A549 (cell line): ENCODE results near the gene RFTN2. TPM values are rescaled to one million over a fixed set of nuclear protein-coding genes. Genes with fewer than 3 reads are reported as not detected.

Source experiments
- ATAC-seq, 2 experiments: fragments of 200-7000 bp in 1 of 2; fragments of >200 bp in 1 of 2; cut with Nextera tagmentation in 1 of 2; cut with Tn5 transposase in 1 of 2; 3 replicates each; pipeline versions ENCODE4 v1.8.0 to v1.9.1; 2018 to 2020; ENCODE audit warnings: mild to moderate bottlenecking in 1 of 2, moderate library complexity in 1 of 2
- CTCF ChIA-PET: fragments of 300-600 bp; sonication (Branson Sonifier 250); formaldehyde crosslinking; extraction: SDS; loops from one replicate; lab custom pipeline; 2021; ENCODE audit warnings: antibody characterized with exemption, inconsistent platforms; lab: Yijun Ruan, JAX
- POLR2A ChIA-PET: fragments of 350-600 bp; formaldehyde crosslinking; extraction: SDS; loops from one replicate; lab custom pipeline; 2021; ENCODE audit warnings: antibody characterized with exemption, inconsistent platforms; lab: Yijun Ruan, JAX
- DNase-seq, 2 experiments: peaks; one replicate each; pipeline versions ENCODE4 v3.0.0 to v3.0.0-alpha.2; 2011 to 2016; ENCODE audit warnings: low read depth in 1 of 2, low spot score in 1 of 2
- FAIRE-seq: peaks from 2 replicates; lab custom pipeline; 2011; peaks lifted over from hg19 to GRCh38; lab: Jason Lieb, UNC
- H3K27ac ChIP-seq, 2 experiments: fragments of >200 bp; sonication (Bioruptor Twin); formaldehyde crosslinking; 3 replicates each; pipeline ENCODE4 v1.5.1; 2016 to 2017
- H3K4me1 ChIP-seq: fragments of >200 bp; sonication (Bioruptor Twin); formaldehyde crosslinking; 3 replicates; pipeline ENCODE4 v1.6.1; 2016
- H3K4me2 ChIP-seq: fragments of >200 bp; sonication (Bioruptor Twin); formaldehyde crosslinking; 3 replicates; pipeline ENCODE4 v1.6.1; 2016
- H3K4me3 ChIP-seq: fragments of >200 bp; sonication (Bioruptor Twin); formaldehyde crosslinking; 3 replicates; pipeline ENCODE4 v1.5.1; 2016
- H3K9me3 ChIP-seq: fragments of >200 bp; sonication (Bioruptor Twin); formaldehyde crosslinking; 3 replicates; pipeline ENCODE4 v1.6.1; 2016
- ATOH8 ChIP-seq: fragments of 250-450 bp; sonication (Bioruptor Pico); IDR thresholded peaks from 2 replicates; pipeline ENCODE4 v1.5.0; 2020; ENCODE audit warnings: low read depth, mild to moderate bottlenecking, moderate library complexity
- CBX2 ChIP-seq: fragments of 200-600 bp; sonication (generic); IDR thresholded peaks from 2 replicates; pipeline ENCODE4 v1.6.1; 2016; ENCODE audit warnings: low read depth, mild to moderate bottlenecking, borderline replicate concordance
- CEBPB ChIP-seq, 2 experiments: fragments of >200 bp in 1 of 2; sonication (Bioruptor Twin) in 1 of 2; formaldehyde crosslinking in 1 of 2; IDR thresholded peaks; 2 replicates each; pipeline ENCODE4 v1.6.1; 2012 to 2016
- CHD2 ChIP-seq: fragments of 150-350 bp; IDR thresholded peaks from 2 replicates; pipeline ENCODE4 v1.6.1; 2014; ENCODE audit warnings: low read length; ENCODE audit not compliant: partially characterized antibody
- CHD4 ChIP-seq: fragments of 200-600 bp; sonication (generic); IDR thresholded peaks from 2 replicates; pipeline ENCODE4 v1.6.1; 2016; ENCODE audit warnings: antibody characterized with exemption, mild to moderate bottlenecking, borderline replicate concordance
- EHF ChIP-seq: fragments of 250-450 bp; sonication (Bioruptor Pico); IDR thresholded peaks from 2 replicates; pipeline ENCODE4 v1.5.0; 2020; ENCODE audit warnings: mild to moderate bottlenecking
- EHMT2 ChIP-seq: fragments of 200-600 bp; sonication (generic); IDR thresholded peaks from 2 replicates; pipeline ENCODE4 v1.6.1; 2016; ENCODE audit warnings: antibody characterized with exemption, low read depth, mild to moderate bottlenecking, moderate library complexity
- EP300 ChIP-seq, 2 experiments: fragments of >200 bp; sonication (Bioruptor Twin); formaldehyde crosslinking; IDR thresholded peaks; 2 replicates in 1 of 2; 3 replicates in 1 of 2; pipeline ENCODE4 v1.6.1; 2016 to 2017
- ESRRA ChIP-seq: fragments of 150-350 bp; IDR thresholded peaks from 2 replicates; pipeline ENCODE4 v1.6.1; 2014; ENCODE audit warnings: mild to moderate bottlenecking, low read length, borderline replicate concordance
- FOSL2 ChIP-seq, 2 experiments: fragments of 450-650 bp in 1 of 2; fragments of >200 bp in 1 of 2; sonication (Bioruptor Twin) in 1 of 2; formaldehyde crosslinking; IDR thresholded peaks; 2 replicates each; pipeline versions ENCODE4 v1.5.0 to v1.6.1; 2016 to 2020; ENCODE audit warnings: mild to moderate bottlenecking in 1 of 2, moderate library complexity in 1 of 2
- GATA3 ChIP-seq: IDR thresholded peaks from 2 replicates; pipeline ENCODE4 v1.6.1; 2012; ENCODE audit warnings: borderline replicate concordance
- HDAC2 ChIP-seq: fragments of 200-600 bp; sonication (generic); IDR thresholded peaks from 2 replicates; pipeline ENCODE4 v1.6.1; 2016
- JUNB ChIP-seq: fragments of >200 bp; sonication (Bioruptor Twin); formaldehyde crosslinking; IDR thresholded peaks from 2 replicates; pipeline ENCODE4 v1.6.1; 2016
- KDM5A ChIP-seq: fragments of 200-600 bp; sonication (generic); IDR thresholded peaks from 2 replicates; pipeline ENCODE4 v1.6.1; 2016; ENCODE audit warnings: antibody characterized with exemption, mild to moderate bottlenecking
- MAZ ChIP-seq: fragments of 150-350 bp; IDR thresholded peaks from 2 replicates; pipeline ENCODE4 v1.6.1; 2014; ENCODE audit warnings: antibody characterized with exemption, low read depth, low read length, borderline replicate concordance
- NFE2L2 ChIP-seq: fragments of 150-350 bp; conservative IDR thresholded peaks from 2 replicates; pipeline ENCODE4 v1.6.1; 2014; ENCODE audit warnings: low read length
- NR3C1 ChIP-seq: fragments of >200 bp; sonication (Bioruptor Twin); formaldehyde crosslinking; IDR thresholded peaks from 3 replicates; pipeline ENCODE4 v1.6.1; 2017
- POLR2AphosphoS2 ChIP-seq: conservative IDR thresholded peaks from 2 replicates; pipeline ENCODE4 v1.6.1; 2012; ENCODE audit warnings: low read length, improper control_type of control experiment, inconsistent platforms
- RARB ChIP-seq: fragments of 250-450 bp; sonication (Bioruptor Pico); IDR thresholded peaks from 2 replicates; pipeline ENCODE4 v1.8.0; 2021; ENCODE audit warnings: mild to moderate bottlenecking, moderate library complexity
- SMC3 ChIP-seq: fragments of >200 bp; sonication (Bioruptor Twin); formaldehyde crosslinking; IDR thresholded peaks from 3 replicates; pipeline ENCODE4 v1.6.1; 2018; ENCODE audit warnings: inconsistent platforms
- SREBF2 ChIP-seq: fragments of 450-650 bp; IDR thresholded peaks from 2 replicates; pipeline ENCODE4 v1.6.1; 2014; ENCODE audit warnings: mild to moderate bottlenecking, moderate library complexity
- TFCP2L1 ChIP-seq: fragments of 250-450 bp; sonication (Bioruptor Pico); IDR thresholded peaks from 2 replicates; pipeline ENCODE4 v1.5.0; 2021; ENCODE audit warnings: mild to moderate bottlenecking
- TP53 ChIP-seq: fragments of 250-450 bp; sonication (Bioruptor Pico); IDR thresholded peaks from 2 replicates; pipeline ENCODE4 v1.5.0; 2021; ENCODE audit warnings: mild to moderate bottlenecking, moderate library complexity
- ZC3H11A ChIP-seq: fragments of 450-650 bp; IDR thresholded peaks from 2 replicates; pipeline ENCODE4 v1.6.1; 2014; ENCODE audit warnings: antibody characterized with exemption, mild to moderate bottlenecking
- ZNF302 ChIP-seq: fragments of 250-450 bp; sonication (Bioruptor Pico); IDR thresholded peaks from 2 replicates; pipeline ENCODE4 v1.9.0; 2021; ENCODE audit warnings: inconsistent platforms, mild to moderate bottlenecking, moderate library complexity
- WGBS: methylation state at CpG from one replicate; pipeline ENCODE4 v1.1.6; 2017; ENCODE audit errors: missing lambda C conversion rate; 5-methylcytosine and 5-hydroxymethylcytosine counted together
- polyA plus RNA-seq, 4 experiments: library from polyadenylated mRNA; depleted of rRNA in 3 of 4; stranded (reverse); fragments of >200 nt; fragmentation: RNase III in 1 of 4; extraction: RNeasy Plus Mini Kit Qiagen cat#74134 plus additional on column Dnase treatment in 1 of 4; gene quantifications; 2 replicates in 3 of 4; 3 replicates in 1 of 4; pipeline ENCODE4 v1.2.3, GENCODE V29; 2011 to 2017
- TF ChIP-seq, protein P1 (sequence below): IDR thresholded peaks from 2 replicates; pipeline ENCODE4 v1.6.1; 2012

Gene RFTN2
- polyA plus RNA-seq, 2 of the 4 experiments (the other 2 are of a cell fraction), result 0.03 to 0.17 TPM

- H3K4me2 ChIP-seq, result no peak overlapping the region
- WGBS, result 93% methylated on average over 5 of the region's 5 CpGs
- CTCF ChIA-PET, result no interaction called here
- ATAC-seq (no peak), DNase-seq (no peak), FAIRE-seq (no peak)
- POLR2A ChIA-PET, result no interaction called here
- no peak for TF ChIP-seq KDM5A
- no peak for TF ChIP-seq FOSL2 (IDR thresholded peaks at IDR 0.05)
- no peak for TF ChIP-seq FOSL2 (CRISPR knock-in tag; IDR thresholded peaks at IDR 0.05)
- TF ChIP-seq SMC3, result no peak
- no peak for TF ChIP-seq HDAC2
- no peak for TF ChIP-seq ESRRA
- TF ChIP-seq JUNB, result no peak
- TF ChIP-seq EP300 (IDR thresholded peaks at IDR 0.05), result no peak
- TF ChIP-seq TFCP2L1 (CRISPR knock-in tag), result no peak
- H3K27ac ChIP-seq, result no peak overlapping the region
- no peak overlapping the region for H3K4me3 ChIP-seq
- no peaks in the 10 kb centered on the region for H3K9me3 ChIP-seq
- peaks cover 10% of the 10 kb centered on the region; the same call in 2 of the 3 replicates for H3K4me1 ChIP-seq
Observed at GRCh38 chr2:197559681-197560080, 115.7 kb downstream of the RFTN2 start.

- Histone ChIP-seq H3K4me2 (no peak overlapping the region), H3K4me3 (no peak overlapping the region), H3K9me3 (no peaks in the 10 kb centered on the region), H3K27ac (no peak overlapping the region)
- CTCF ChIA-PET, result no interaction called here
- ATAC-seq, result peak in 1 of 2 experiments; percentile 54; a peak in 3 of 6 replicates
- no peak for FAIRE-seq
- DNase-seq, result no peak
- TF ChIP-seq ZC3H11A (no peak), TFCP2L1 (CRISPR knock-in tag) (no peak), CHD2 (no peak), EHF (no peak), GATA3 (no peak), POLR2AphosphoS2 (no peak), MAZ (no peak), EHMT2 (no peak), FOSL2 (IDR thresholded peaks at IDR 0.05) (no peak), FOSL2 (CRISPR knock-in tag; IDR thresholded peaks at IDR 0.05) (no peak), SMC3 (no peak), CHD4 (no peak), CBX2 (no peak), ATOH8 (no peak), NFE2L2 (no peak), ESRRA (no peak), SREBF2 (no peak)
- TF ChIP-seq, all 56 proteins: peak for 0
- WGBS, result 95% methylated on average over 3 of the region's 3 CpGs
- H3K4me1 ChIP-seq, result peaks cover 10% of the 10 kb centered on the region; the same call in 2 of the 3 replicates
- POLR2A ChIA-PET, result no interaction called here
Observed at GRCh38 chr2:197558393-197558792, 117.0 kb downstream of the RFTN2 start.

DNA sequence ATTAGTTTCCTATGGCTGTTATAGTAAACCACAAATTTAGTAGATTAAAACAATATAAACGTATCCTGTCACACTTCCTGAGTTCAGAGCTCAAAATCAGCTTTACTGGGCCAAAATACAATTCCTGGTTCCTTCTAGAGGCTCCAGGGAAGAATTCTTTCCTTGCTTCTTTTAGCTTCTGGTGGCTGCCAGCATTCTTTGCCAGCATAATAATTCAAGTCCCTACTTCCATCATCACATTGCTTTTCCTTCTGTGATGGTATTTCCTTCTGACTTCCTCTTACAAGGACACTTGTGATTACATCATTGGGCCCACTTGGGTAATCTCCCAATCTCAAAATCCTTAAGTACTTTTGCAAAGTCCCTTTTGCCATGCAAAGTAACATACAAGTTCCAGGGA is 118.9 kb downstream of the RFTN2 start:
- ATAC-seq, result peak in 1 of 2 experiments; percentile 33; a peak in 4 of 6 replicates
- peak in 1 of 2 experiments; percentile 48 for DNase-seq
- CTCF ChIA-PET, result no interaction called here
- H3K27ac ChIP-seq, result peak overlapping the region in 1 of 2 experiments; percentile 60; a peak in 3 of 6 replicates
- H3K4me1 ChIP-seq, result peaks cover 10% of the 10 kb centered on the region; the same call in 2 of the 3 replicates
- no peaks in the 10 kb centered on the region for H3K9me3 ChIP-seq
- no peak for FAIRE-seq
- 85% methylated on average over 1 of the region's 1 CpG for WGBS
- TF ChIP-seq TP53 (CRISPR knock-in tag) (no peak), NR3C1 (no peak), ZNF302 (CRISPR knock-in tag) (no peak), HDAC2 (no peak), CEBPB (IDR thresholded peaks at IDR 0.05) (no peak), RARB (CRISPR knock-in tag) (no peak)
- TF ChIP-seq, protein P1, sequence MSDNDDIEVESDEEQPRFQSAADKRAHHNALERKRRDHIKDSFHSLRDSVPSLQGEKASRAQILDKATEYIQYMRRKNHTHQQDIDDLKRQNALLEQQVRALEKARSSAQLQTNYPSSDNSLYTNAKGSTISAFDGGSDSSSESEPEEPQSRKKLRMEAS, result no peak
- no peak overlapping the region for H3K4me3 ChIP-seq
- POLR2A ChIA-PET, result no interaction called here
- H3K4me2 ChIP-seq, result no peak overlapping the region
